GM18861 (cell line): Measurements from ENCODE around the gene AGAP9.
"Not testable (repeated sequence)": the region's sequence is repeated elsewhere in the genome, so short reads cannot be mapped to it uniquely, and the experiment has no call there.

Source experiments
- ATAC-seq: cut with Tn5 transposase; IDR thresholded peaks from one replicate; pipeline ENCODE4 v1.9.1; 2021; ENCODE audit not compliant: unreplicated experiment

Gene AGAP9

GRCh38 chr10:47489630-47490029, 33.8 kb downstream of the AGAP9 start:
- not testable (repeated sequence) for ATAC-seq

- not testable (repeated sequence) for ATAC-seq
These were observed 37.5 kb downstream of the AGAP9 start for GRCh38 chr10:47485943-47486342.

GRCh38 chr10:47484786-47485185, 38.7 kb downstream of the AGAP9 start:
- ATAC-seq: not testable (repeated sequence)

- not testable (repeated sequence) for ATAC-seq
These were observed 39.5 kb downstream of the AGAP9 start, which contains the start of gene ANXA8 for GRCh38 chr10:47483923-47484322. Gene ANXA8 (minus strand): TSS chr10:47484115. CDS start chr10:47483933, 182 bp downstream.

DNA sequence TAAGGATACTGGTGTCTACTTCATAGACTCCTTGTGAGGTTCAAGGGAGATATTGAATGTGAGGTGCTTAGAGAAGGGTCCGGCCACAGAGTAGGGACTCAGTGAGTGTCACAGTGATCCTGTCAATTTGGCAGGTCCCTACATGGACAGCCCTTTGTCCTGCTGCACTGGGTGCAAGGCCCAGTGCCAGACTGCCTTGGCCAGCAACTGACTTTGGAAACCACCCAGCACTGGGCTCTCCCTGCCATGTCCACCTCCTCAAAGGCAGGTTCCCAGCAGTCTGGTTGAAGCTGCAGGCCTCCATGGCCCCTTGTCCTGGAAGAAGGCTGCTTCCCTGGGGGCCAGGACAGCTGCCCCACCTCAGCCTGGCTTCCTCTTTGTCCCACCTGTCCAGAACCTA, 41.1 kb downstream of the AGAP9 start:
- not testable (repeated sequence) for ATAC-seq

DNA sequence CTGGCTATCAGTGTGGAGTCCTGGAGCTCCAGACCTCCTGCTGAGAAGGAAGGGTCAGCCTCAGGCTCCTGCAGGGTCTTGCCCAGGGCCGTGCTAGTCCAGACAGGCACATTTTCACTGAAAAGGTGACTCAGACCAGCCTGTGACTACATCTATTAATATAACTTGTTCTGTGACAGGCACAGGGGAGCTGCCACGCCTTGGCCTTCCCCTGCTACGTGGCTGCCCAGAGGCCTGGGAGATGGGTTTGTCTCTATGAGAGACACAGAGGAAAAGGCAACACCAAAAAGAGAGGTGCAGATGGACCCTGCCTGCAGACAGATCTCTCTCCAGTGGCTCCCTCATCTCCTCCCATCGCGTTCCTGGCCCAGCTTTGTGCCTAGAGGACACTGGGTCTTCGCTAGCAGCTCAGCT, 41.7 kb downstream of the AGAP9 start:
- ATAC-seq: not testable (repeated sequence)

GRCh38 chr10:47481182-47481766, 42.2 kb downstream of the AGAP9 start:
- ATAC-seq: not testable (repeated sequence)

- ATAC-seq: not testable (repeated sequence)
These were observed 43.3 kb downstream of the AGAP9 start for GRCh38 chr10:47480133-47480532.

DNA sequence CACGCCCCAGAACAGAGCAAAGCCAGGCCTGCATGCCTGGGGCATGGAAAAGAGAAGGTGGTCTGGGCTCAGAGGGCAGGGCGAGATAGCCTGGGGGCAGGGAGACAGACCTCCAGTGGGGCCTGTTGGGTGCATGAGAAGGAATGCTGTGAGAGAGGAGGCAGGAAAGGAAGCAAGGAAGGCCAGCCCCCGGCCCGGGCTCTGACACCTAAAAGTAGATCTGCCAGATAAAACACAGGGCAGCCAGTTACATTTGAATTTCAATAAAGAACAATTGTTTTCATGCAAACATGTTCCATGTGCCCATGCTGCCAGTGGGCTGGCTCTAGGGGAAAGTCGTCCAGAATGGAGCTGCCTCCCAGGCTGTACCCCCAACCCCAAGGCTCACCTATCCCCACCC, 45.3 kb downstream of the AGAP9 start:
- not testable (repeated sequence) for ATAC-seq

DNA sequence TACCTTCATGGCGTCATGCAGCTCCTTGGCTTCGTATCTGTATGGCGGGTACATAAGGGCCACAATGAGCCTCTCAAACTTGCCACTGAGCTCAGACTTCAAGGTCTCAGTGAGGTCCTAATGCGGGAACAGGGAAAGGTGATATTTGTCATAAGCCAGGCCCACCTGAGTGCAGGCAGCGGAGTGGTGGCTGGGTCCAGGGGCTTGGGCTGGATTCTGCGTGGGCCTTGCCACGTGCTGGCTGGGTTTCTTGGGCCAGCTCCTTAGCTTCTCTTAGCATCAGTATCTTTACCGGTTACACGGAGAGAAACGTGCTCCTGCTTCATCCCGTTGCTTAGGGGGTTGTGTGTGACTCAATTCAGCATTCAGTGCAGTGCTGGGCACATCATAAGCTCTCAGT, 46.4 kb downstream of the AGAP9 start:
- not testable (repeated sequence) for ATAC-seq

DNA sequence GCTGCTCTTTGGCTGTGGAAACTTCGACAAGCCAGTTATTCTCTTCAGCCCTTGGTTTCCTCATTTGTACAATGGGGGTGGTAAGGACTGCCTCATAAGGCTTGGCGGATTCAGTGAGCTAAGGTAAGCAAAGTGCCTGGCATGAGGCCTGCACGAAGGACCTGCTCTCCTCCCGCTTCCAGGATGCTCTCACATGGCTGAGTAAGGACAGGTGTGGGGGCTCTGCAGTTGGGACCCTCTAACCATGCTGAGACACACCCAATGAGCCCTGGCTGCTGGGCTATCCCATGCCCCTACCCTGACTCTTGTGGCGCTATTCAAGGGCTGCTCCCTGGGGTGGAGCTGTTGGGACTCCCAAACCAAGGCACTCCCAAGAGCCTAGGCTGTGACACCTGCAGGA, 48.3 kb downstream of the AGAP9 start:
- ATAC-seq: not testable (repeated sequence)

GRCh38 chr10:47473516-47473915, 49.9 kb downstream of the AGAP9 start:
- not testable (repeated sequence) for ATAC-seq

DNA sequence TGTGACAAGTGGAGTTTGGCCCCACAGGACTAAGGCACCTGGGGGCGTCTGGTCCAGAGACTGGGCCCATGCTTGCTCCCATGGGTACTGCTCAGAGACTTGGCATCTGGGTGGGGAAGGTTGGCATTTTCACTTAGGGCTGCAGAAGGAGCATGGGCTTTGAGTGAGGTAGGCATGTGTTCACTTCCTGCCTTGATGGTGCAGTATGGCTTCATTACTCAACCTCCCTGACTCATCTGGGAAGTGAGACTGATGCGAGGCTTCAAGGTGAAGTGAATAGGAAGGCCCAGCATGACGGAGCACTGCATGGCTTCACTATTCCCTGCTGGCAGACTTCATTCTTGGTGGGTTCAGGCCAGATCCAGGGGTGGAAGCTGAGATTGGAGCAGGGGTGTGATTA, 50.8 kb downstream of the AGAP9 start:
- ATAC-seq: not testable (repeated sequence)

DNA sequence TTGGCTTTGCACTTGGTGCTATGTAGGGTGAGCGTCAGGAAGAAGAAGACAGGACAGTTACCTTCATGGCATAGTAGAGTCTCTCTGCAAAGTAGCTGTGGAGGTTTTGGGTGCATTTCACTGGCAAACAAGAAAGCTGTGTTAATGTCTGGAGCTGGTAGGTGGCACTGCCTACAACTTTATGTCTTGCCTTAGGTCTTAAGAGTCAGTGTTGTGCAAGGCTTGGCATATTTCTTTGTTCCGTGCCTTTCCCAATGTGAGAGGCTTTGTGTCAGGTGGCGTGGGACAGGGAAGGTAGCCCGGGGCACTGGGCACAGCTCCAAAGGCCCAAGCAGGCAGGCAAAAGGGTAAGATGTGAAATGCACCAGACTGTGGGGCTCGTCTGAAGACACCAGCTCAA, 51.4 kb downstream of the AGAP9 start:
- ATAC-seq: not testable (repeated sequence)

DNA sequence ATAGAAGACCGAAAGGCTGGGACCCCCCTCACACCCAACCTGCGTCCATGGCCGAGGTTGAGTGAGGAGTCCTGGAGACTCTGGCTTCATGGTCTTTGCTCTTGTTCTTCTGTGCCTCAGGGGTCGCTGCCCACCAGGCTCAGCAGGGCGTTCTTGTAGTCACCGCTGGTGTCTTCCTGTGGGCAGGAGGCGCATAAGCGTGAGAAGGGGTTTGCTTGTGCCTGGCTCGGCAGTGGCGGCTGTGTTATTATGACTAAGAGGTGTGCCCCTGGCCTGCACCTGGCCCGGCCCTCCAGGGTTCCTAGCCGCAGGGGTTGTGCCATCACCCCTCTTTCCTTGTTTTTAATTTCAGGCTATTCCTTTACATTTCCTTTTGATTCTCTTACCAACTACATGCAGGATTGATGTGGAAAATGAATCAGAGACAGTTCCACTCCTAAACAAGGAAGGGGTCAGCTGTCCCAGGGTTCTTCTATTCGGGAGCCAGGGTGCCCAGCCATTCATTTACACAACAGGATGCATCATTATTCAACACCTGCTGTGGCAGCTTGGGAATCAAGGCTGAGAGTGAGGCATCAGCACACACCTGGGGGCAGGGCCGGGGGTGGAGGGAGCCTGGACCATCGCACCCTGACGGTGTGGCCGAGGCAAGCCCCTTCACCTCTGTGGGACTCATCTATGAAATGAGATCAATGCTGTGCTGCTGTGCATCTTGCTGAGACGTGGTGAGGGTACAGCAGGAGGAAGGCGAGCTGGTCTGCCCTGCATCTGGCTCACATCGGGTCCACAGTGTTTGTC, 54.5 kb downstream of the AGAP9 start:
- not testable (repeated sequence) for ATAC-seq

DNA sequence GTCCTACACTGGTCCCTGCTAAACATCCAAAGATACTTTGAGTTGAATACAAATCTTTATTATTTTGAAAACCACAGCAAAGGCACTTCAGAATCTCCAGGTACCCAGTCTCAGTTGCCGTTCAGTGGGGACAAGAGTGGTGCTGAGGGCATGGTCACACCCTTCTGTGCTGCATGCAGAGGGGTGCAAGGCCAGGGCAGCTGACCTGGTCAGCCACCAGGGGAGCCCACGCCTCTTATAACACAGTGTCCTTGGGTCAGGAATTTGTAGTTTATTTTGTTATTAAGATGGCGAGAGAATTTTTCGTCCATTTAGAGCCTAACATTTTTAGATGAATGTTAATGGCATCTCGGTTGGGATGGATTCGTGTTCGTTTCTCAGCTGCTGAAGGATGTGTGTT, 55.5 kb downstream of the AGAP9 start:
- not testable (repeated sequence) for ATAC-seq

DNA sequence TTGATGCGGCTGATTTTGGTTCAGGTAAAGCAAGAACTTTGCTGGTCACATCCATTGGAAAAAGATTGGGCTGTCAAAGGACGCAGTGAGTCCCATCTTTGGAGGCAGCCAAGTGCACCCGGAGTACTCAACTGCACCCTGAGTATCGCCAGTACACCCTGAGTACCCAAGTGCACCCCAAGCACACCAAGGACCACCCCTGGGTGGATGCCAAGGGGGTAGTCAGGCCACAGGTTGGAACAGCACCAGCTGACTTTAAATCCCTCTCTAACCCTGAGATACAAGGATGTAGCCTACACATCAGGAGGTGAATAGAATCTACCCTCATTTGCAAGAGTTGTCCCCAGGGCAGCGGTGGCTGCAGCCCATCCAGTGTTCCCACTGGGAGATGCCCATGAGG, 56.0 kb downstream of the AGAP9 start:
- ATAC-seq: not testable (repeated sequence)

DNA sequence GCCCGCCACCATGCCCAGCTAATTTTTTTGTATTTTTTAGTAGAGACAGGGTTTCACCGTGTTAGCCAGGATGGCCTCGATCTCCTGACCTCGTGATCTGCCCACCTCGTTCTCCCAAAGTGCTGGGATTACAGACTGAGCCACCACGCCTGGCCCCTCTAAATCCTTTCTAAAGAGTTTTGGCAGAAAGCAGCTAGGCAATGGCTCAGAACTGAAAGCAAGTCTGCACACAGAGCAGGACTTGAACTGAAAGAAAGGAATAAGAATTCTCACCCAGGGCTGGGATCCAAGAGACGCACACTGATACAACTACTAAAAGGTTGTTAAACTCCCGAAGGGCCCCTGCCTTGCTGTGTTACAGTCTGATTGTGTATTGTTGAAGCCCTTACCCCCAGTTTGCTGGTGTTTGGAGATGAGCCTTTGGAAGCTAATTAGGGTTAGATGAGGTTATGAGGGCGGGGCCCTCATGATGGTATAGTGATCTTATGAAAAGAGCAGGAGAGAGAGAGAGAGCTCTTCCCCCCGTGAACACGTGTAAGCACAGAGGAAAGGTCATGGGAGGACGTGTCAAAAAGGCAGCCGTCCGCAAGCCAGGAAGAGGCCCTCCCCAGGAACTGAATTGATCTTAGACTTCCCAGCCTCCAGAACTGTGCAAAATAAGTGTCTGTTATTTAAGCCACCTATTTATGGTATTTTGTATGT, 58.1 kb downstream of the AGAP9 start:
- ATAC-seq: not testable (repeated sequence)

GRCh38 chr10:47462577-47463358, 60.7 kb downstream of the AGAP9 start:
- not testable (repeated sequence) for ATAC-seq

DNA sequence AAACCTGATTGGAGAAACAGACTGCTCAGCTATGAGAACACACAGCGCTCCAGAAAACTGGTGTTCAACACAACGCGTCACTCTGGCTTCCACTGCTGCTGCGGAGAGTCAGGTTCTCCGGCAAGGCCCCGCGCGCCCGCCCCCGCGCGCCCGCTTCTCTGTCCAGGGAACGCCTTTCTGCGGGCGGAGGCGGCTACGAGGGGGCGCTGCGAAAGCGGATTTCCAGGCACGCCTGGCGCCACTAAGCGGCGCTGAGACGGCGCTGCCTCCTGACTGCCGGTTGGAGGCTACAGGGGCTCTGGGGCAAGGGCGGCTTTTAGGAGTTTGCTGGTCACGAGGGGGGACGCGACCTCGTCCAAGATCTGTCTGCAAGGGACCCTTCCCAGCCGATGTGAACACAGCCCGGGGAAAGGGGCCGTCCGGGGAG, 62.2 kb downstream of the AGAP9 start:
- ATAC-seq: not testable (repeated sequence)
